AG09309 (cell line): Measurements from ENCODE around the gene KCNK5.

Experiments used
- DNase-seq: peaks from one replicate; pipeline ENCODE4 v3.0.0-alpha.2; 2010; ENCODE audit warnings: low read depth
- H3K4me3 ChIP-seq: 2 replicates; pipeline ENCODE4 v1.5.1; 2011; ENCODE audit warnings: mild to moderate bottlenecking, low read depth, low read length, moderate library complexity; ENCODE audit not compliant: control insufficient read depth
- TF ChIP-seq, protein P1 (sequence below): IDR thresholded peaks from 2 replicates; pipeline ENCODE4 v1.5.1; 2011; ENCODE audit warnings: mild to moderate bottlenecking, low read depth, low read length, inconsistent platforms; ENCODE audit not compliant: insufficient read depth, control insufficient read depth; ENCODE audit errors: missing control alignments

The KCNK5 gene

DNA sequence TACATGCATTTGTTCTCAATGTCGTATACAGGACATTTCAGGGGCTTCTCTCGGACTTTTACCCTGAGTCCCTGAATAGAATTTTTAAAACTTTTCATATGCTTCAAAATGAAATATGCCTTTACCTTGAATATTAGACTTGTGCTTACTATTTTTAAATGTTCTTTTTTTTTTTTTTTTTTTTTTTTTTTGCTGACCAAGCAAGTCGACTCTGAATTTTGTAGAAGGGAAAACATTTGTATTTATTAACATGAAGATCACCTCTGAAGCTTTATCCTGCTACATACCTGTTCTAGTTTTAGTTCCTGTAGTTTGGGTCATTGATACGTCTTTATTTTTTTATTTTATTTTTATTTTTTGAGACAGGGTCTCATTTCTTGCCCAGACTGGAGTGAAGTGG is 74.6 kb downstream of the KCNK5 start:
- no peak overlapping the region for H3K4me3 ChIP-seq
- TF ChIP-seq, protein P1, sequence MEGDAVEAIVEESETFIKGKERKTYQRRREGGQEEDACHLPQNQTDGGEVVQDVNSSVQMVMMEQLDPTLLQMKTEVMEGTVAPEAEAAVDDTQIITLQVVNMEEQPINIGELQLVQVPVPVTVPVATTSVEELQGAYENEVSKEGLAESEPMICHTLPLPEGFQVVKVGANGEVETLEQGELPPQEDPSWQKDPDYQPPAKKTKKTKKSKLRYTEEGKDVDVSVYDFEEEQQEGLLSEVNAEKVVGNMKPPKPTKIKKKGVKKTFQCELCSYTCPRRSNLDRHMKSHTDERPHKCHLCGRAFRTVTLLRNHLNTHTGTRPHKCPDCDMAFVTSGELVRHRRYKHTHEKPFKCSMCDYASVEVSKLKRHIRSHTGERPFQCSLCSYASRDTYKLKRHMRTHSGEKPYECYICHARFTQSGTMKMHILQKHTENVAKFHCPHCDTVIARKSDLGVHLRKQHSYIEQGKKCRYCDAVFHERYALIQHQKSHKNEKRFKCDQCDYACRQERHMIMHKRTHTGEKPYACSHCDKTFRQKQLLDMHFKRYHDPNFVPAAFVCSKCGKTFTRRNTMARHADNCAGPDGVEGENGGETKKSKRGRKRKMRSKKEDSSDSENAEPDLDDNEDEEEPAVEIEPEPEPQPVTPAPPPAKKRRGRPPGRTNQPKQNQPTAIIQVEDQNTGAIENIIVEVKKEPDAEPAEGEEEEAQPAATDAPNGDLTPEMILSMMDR = no peak
- no peak for DNase-seq

DNA sequence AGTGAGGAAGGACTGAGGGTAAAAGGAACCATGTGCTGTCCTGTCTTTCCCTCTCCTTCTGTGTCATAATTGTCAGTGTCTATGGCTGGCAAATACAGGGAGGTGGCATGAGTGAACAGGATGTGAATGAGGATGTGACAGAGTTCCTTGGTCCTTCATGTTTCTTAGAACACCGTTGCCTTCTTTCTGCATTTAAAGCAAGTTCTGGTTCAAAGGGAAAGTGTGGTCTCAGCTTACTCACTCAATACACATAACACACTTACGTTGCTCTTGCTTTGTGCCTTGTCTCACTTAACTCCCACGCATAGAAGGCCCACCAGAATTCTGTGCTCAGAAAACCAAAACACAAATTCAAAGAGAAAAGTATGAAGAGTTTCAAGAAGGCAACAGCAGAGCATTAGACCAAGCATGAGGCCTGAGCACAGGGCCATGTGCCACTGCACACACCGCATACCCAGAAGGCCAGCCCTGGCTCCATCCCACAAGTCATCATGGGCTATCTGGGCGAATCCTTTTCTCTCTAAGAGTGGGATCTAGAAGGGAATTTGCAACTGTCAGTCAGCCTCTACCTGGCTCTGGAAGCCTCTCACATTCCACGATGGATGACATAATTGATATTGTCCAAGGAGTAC is 75.4 kb downstream of the KCNK5 start:
- TF ChIP-seq, protein P1 = no peak
- no peak overlapping the region for H3K4me3 ChIP-seq
- DNase-seq = no peak

DNA sequence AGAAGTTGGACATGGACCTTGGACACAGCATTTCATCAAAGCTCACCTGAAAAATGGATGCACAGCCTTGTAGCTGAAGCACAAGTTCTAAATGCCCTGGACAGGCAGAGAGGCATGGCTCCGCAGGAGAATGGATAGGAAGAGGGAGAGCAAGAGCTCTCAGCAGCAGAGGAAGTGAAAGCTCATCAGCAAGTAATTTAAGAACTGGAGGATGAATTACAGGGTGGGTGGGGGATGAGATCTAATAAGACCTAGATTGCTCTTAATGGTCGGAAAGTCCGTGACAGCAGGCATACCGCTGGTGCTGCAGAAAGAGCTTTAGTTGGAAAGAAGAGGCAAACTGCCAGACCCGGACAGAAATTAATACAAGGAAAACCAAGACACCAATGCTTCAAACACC is 77.0 kb downstream of the KCNK5 start:
- DNase-seq = no peak
- TF ChIP-seq, protein P1 = no peak
- H3K4me3 ChIP-seq = no peak overlapping the region

DNA sequence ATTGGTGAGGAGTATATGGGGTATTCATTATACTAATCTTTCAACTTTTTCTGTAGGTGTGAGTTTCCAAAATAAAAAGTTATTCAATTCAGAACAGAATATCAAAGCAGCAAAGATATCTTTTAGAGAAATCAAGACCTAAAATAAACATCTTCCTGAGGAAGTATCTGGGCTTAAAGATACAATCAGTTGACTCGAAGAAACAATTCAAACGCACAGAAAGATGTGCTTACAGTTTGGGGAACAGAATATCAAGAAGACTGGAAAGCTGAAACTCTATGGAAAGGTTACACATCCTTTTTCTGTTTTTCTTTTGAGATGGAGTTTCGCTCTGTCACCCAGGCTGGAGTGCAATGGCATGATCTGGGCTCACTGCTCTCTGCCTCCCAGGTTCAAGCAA is 78.1 kb downstream of the KCNK5 start:
- TF ChIP-seq, protein P1 = no peak
- no peak for DNase-seq
- no peak overlapping the region for H3K4me3 ChIP-seq

DNA sequence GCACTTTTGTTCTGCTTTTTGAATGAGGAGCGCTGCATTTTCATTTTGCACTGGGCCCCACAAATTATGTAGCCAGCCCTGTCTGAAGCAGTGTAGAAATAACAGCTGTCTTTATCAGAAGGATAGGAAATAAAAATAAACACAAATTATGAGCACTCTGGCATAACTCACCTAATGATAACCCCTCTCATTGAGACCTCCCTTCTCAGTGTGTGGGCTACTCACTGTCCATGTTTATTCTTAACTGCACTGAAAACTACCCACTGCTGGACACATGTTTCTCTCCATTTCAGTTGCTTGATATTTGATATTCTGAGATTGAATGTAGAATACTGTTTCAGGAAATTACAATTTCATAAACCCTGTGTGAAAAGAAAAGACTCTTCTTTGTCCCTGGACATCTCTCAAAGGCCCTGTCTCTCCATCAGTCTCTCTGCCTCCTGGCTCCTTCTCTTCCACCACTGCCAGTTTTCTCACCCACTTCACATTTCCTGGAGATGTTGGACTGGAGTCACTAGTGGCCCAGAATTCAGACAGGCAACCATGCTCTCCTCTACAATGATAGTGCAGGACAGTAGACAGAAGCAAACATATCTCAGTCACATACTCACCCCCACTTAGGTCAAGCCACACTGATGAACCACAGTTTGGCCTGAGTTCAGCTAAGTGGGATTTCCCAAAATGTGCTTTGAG is 84.6 kb downstream of the KCNK5 start:
- DNase-seq = no peak
- TF ChIP-seq, protein P1 = no peak
- H3K4me3 ChIP-seq = no peak overlapping the region

DNA sequence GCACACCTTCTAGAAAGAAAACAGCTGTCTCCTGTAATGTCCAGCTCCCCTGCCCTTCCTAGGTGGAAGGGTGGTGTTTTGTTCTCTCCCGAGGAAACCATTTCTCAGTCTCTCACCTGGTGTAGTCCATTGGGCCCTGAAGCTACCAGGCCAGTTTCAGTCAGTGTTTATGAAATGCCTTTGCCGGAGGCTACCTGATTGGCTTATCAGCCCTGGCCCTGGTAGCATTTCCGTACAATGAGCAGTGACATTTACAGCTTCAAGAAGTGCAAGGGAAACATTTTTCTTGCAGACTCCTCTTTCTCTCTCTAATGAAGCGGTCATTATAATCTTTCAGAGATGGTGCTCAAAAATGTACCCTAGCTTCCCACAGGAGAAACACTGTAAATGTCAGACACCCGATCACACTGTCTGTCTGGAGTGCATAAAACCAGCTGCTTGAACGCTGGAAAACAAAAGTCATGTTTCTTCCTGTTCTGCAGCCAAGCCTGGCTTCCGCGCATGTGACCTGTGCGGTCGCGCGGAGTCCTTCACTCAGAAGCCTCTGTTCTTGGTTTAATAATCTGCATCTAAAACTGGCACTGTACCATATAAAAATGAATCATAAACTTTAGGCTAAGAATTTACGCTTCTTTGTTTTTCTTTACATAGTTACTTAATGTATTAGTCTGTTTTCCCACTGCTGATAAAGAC is 85.9 kb downstream of the KCNK5 start:
- TF ChIP-seq, protein P1 = no peak
- H3K4me3 ChIP-seq = no peak overlapping the region
- DNase-seq = no peak
